ENCODE results near the gene OSCP1.
A peak's percentile ranks its signal among the peaks of the same experiment; 100 is the strongest.

Gene OSCP1

DNA sequence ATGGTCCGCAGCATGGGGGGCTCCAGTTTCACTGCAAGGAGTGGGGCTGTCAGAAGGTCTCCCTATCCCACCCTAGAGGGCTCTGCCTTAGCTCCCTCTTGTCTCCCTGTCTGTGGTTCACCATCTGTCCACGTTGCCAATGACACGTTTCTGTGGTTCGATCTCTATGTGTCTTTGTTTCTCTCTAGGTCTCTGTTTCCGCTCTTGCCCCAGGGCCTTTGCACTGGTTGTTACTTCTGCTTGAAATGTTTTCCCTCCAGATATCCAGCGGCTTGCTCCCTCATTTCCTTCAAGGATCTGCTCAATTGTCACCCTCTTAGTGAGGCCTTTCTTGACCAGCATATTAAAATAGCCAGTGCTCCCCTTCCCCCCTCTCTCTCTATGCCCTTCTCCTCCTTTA, 22.4 kb upstream of the OSCP1 start:
- no peak for DNase-seq

DNA sequence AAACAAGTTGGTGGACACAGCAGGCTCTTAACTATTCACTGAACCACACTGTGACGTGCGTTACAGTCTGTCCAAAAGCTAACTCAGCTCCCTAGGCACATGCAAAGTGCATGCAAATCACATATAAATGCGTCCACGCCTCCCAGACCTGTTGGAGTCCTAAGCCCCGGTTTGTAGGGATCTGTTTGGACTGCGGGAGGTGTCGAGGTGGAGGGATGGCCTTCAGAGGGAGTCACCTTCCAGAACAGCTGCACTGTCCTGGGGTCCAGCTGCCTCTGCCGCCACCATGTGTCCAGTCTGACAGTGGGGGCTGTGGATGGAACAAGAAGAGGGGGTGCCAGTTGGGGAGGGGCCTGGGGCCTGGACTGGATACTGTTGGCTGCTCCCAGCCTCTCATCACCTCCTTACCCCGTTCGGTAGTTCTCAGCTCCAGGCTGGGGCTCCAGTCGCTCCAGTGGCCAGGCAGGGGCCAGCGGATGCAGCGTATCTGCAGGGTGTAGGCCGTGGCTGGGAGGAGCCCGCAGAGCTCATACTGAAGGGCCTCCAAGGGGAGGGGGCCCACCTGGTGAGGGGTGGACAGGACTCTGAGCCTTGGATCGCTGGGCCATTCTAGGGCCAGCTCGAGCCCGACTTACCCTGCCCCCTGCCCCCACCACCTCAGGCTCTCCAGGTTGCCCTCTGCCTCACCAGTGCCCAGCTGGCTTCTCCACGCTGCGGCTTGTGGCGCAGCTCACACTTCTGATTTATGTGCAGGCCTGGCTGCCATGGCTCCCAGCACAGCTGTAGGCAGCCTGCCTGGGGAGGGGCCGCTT, 21.8 kb upstream of the OSCP1 start:
- DNase-seq, result no peak

DNA sequence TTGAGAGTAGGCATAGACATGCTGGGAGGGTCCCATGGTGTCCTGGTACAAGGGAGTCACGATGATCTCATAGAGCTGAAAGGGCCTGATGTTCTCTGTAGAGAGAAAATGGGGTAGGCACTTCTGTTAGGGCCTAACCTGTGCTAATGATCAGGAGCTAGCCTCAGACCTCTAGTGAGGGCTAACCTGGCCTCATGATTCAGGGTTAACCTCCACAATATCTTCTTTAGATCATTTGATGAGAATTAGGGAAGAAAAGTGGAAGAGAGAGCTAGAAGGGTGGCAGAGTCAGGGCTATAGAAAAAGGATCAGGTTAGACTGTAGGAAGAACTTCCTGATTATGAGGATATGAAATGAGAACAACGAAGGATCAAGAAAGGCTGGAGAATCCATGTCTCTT, 18.9 kb upstream of the OSCP1 start:
- no peak for DNase-seq

DNA sequence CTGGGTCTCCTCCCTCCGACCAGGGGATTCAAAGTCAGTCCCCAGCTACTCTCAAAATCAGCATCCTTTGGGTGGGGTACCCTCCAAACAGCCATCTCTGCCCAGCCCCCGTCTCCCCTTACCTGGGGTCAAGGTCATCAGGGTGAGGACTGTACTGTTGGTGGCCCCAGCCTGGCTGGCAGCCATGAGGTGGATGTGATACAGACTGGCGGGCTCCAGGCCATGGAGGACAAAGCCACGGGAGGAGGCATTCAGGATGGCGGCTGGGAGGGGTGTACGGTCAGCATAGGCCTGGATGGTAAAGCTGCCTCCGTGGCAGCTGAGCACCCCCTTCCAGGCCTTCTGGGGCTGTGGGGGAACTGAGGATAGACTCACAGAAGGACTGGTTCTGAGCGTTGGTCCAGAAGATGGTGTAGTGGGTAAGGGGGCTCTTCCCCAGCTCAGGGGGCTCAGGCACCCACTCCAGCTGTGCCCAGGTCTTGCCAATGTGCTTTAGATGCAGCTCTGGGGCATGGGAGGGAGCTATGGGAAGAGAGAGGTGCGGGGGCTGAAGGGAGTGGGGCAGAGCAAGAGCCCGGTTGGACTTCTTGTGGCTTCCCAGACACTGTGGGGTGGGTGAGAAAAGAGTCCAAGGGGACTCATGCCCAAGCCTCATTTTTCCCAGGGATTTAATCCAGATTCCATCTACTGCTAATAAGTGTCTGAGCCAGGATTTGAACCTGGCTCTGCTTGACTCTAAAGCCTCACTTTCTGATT, 17.6 kb upstream of the OSCP1 start:
- no peak for DNase-seq

DNA sequence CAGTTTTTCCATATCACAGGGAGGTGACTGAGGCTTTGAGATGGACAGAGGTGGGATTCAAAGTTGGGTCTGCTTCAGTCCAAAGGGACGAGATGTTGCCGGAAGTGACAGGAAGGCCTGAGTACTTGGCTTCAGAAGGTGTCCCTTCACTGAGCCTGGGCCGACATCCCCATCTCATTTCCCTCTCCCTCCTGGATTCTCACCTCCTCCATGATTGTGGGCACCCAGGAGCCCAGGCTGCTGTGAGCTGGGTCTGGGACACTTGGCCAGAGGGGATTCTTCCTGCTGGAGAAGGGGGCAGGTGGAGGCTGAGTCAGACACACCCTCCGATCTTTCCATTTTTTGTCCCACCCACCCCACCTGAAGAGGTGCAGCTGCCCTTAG, 16.8 kb upstream of the OSCP1 start:
- DNase-seq, result no peak

DNA sequence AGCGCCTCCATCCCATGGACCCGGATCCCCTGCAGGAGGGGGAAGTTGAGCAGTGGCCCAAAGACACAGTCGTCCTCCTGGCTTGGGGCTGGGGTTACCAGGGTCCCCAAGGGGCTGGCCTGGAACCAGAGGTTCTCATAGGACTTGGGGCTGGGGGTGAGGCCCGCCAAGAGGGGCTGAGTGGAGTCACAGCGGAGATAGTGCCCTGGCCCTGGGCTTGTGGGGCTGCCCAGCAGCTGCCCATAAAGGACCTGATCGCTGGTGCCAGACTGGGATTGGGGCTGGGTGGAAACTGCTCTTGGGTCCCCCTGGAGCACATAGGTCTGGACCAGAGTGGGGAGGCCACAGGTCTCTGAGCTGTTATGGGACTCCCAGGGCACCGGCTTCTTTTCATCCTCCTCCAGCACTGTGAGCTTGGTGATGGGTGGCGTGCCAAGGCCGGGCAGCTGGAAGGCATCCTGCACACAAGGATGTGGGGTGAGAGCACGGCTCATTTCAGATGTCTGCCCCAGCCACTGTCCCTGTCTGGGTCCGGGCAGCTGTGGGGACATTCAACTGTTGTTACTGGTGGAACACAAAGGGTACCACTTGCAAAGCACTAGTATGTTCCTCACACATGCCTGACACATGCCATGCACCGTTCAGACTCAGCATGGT, 16.2 kb upstream of the OSCP1 start:
- no peak for DNase-seq

DNA sequence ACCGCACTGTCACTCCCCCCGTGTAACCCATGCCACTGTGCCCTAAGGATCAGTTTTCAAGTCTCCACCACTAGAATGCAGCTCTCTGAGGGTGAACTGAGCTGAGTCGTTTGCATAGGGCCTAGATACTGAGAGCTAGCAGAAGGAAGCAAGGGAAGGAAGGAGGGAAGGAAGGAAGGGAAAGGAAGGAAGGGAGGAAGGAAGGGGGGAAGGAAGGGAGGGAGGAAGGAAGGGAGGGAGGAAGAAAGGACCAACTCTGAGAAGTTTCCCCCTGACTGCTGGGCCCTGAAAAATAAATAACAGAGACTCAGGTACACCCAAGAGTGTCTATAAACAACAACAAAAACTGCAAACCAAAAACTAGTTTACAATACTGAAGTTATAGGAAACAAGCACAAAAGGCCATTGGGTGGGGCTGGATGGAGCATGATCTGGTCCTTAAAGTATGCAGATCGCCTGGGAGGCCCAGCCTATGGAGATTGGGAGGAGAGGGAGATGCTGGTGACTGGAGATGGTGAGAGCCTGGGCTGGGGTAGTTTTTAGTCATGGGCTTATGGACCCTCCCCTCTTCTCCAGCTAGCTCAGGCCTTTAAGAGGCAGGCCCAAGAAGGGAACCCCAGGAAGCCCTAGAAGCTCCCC, 15.6 kb upstream of the OSCP1 start:
- DNase-seq, result no peak

DNA sequence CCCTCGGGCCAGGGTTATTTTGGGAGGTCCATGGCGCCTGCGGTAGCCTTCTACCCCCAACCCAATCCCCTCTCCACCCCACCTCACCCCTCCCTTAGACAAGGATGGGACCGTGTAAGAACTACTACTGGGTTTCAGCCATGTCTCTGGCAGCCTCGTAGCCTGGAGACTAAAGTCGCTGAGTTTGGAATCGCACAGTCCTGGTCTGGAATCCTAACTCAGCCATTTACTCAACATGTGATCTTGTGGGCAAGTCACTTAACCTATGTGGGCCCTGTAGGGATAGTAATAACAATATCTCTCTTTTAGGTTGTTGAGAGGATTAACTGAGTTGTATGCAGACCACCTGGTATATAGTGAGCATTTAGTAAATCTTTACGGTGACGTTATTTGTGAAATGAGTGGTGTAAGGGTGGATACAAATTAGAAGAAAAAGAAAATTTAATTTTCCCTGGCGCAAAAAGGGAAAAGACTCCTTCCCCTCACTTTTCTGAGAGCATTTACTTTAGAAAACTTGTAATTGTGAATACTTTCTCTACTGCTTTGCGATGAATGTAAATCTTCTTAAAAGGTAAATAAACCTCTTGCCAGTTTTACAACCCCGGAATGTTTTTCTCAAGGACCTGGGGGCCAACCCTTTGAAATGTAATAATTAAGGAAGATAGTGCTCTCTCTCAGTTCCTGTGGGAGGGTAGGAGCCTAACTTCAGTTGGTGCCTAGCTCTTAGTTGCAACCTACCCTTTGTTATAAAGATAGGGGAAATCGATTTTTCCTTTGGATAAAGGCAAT, 14.5 kb upstream of the OSCP1 start:
- no peak for DNase-seq

DNA sequence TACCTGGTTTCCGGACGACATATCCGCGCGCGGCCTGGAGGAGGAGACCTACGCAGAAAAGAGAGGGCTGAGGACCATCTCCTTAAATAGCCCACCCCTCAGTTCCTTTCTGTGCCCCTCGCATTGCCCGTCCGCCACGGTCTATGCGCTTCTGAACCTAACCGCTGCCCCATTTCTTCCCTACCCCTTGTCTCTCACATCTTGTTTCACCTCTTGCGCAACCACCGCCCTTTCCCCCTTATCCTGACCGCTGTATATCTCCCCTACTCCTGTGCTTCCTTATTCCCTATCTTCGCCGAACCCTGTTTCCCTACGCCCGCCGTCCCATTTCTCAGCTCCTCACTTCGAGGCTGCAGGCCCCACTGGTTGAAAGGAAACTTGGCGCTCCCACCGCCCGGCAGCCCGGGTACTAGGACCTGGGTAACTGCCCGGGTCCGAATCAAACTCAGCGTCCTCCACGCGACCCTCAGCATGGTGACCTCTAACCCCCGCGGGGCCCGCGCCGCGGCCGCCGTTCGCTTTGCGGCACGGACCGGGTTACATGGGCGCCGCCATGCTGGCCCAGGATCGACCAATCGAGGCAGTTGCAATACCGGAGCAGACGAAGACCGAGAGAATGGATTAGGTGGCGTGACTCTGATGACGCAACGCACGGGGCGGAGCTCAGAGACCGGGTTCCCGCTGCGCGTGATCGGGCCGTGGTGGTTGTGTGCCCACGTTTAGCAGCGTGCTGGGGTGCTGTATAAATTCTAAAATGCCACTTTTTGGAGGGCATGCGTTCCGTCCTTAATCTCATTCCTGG, 13.8 kb upstream of the OSCP1 start, which contains the start of gene MRPS15:
TSS of gene MRPS15 (minus strand) at position 582 of the 802 bp plus-strand sequence. CDS start at position 473, 109 bp downstream.
- peak; percentile 97 to 98 for DNase-seq

DNA sequence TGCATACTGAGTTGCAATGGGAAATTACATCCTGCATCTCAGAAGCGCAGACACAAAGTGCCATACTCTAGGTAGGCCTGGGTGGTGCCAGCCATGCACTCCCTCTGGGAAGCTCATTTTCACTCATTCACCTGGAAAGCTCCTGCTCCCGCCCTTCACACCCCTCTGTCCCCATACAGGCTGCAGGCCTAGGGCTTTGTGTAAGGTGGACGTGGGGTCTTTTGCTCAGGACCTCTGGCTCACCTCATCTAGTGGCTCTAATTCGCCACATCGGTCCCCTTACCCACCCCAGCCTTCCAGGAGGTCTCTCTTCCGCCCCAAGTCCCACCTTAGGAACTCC, 13.2 kb upstream of the OSCP1 start:
- no peak for DNase-seq

DNA sequence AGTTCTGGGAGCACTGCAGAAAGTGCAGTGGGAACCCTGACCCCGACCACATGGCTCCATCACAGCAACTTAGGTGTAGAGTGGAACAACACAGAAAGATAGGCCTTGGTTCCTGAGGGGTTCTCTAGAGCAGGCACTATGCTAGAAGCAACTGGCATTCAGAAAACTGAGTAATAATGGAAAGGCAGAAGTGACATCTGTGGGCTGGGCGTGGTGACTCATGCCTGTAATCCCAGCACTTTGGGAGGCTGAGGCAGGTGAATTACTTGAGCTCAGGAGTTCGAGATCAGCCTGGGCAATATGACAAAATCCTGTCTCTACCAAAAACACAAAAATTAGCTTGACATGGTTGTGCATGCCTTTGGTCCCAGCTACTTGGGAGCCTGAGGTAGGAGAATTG, 8.7 kb upstream of the OSCP1 start:
- peak; percentile 69 to 78 for DNase-seq

DNA sequence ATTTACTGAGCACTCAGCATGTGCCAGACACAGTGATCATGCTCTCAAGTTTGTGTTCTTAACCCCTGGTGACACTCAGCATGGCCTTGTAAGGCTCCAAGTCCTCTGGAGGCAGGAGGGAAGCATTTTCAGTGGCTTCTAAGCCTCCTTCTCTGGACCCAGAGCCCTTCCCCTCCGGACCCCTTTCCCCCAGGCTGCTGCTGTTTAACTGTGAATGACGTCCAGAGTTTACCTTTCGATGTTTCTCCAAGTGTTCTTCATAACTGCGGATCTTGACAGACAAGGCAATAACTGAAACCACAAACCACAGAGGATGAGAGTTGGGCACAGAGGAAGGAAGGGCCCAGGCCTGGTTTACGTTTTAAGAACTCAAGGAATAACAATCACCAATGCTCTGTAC, 7.4 kb upstream of the OSCP1 start:
- no peak for DNase-seq

DNA sequence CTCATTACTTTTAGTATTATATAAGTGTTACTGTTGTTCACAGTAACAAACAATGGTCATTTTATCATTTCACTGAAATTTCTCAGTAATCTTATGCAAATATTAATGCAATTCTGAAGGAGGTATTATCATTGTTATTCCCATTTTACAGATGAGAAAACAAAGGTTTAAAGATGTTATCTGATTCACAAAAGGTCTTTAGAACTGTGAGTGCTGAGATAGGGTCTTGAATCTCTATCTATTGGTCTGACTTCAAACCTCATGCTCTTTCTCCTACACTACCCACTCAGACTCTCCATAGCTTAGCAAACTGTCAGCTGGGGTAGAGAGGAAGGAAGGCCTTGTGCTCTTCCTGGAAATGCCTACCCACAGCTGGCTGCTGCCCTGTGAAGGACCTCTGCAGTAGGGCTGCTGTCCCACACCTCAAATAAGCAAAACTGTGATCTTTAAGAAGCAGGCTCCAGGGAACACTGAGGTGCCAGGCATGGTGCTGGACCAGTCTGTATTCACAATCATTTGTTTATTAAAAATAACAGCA, 6.2 kb upstream of the OSCP1 start:
- no peak for DNase-seq

DNA sequence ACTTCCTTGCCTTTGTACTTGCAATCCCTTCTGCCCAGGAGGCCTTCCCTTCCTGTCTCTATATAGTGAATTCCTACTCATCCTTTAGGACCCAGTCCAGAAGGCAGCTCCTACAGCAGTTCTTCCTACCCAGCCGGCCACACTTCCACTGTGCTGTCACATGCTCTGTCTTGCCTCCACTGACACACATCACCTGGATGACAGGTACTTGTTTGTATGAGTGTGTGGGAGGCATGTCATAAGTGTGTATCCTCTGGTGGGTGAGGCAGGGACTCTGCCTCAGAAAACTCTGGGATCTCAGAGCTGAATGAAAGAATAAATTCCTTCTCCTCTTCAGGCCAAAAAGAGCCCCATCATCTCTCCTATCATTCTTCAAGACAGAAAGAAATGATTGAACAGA, 5.1 kb upstream of the OSCP1 start:
- no peak for DNase-seq

DNA sequence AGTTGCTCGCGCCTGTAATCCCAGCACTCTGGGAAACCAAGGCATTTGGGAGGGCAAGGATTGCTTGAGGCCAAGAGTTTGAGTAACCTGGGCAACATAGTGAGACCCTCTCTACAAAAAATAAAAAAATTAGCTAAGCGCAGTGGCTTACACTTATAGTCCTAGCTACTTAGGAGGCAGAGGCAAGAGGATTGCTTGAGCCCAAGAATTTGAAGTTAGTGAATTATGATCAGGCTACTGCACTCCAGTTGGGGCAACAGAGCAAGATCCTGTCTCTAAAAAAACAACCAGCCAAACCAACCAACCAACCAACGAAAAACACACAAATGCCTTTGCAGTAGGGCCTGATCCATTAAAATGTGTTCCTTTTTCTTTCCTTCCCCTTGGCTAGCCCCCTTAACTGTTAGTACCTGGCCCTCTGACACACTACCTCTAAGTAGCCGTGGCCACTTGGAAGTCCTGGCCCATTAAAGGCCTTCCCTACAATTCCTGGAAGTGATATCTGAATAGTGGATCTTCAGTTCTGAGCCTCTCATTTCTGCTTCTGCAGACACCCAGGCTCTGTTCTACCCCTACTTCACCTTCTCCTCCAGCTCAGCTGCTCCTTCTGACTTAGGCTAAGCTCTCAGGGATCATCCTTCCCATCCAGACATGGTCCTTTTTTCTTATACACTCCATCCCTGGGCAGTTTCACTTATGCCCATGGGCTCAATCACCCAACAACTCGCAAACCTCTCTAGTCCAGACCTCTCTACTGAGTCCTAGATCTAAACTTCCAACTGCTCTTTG, 3.5 kb upstream of the OSCP1 start:
- no peak for DNase-seq

DNA sequence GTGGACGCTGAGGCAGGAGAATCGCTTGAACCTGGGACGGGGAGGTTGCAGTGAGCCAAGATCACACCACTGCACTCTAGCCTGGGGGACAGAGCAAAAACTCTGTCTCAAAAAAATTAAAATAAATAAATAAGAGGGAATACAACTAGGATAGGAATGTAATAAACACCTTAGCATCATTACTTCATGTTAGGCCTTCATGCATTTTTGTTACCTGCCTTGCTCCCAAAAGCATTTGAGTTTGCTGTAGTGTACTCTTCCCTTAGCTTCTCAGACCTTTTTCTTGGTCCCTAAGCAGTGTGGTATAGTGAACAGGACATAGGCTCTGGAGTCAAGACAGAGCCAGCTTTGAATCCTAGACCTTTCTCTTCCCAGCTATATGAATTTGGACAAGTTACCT, 2.8 kb upstream of the OSCP1 start:
- DNase-seq, result no peak

DNA sequence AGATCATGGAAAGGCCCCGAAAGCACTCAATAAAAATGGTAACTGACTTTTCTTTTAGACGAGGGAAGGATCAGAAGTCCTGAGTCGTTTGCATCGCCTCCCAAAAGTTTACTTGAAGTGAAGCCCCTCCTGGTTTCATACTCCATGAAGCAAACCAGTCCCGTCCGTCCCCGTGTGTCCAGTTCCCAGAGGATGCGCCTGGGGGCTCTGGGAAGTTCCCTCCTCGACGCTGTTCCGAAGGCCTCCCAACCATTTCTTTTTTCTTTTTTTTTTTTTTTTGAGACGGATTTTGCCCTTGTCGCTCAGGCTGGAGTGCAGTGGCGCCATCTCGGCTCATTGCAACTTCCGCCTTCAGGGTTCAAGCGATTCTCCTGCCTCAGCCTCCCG, 661 bp upstream of the OSCP1 start:
- DNase-seq, result no peak

DNA sequence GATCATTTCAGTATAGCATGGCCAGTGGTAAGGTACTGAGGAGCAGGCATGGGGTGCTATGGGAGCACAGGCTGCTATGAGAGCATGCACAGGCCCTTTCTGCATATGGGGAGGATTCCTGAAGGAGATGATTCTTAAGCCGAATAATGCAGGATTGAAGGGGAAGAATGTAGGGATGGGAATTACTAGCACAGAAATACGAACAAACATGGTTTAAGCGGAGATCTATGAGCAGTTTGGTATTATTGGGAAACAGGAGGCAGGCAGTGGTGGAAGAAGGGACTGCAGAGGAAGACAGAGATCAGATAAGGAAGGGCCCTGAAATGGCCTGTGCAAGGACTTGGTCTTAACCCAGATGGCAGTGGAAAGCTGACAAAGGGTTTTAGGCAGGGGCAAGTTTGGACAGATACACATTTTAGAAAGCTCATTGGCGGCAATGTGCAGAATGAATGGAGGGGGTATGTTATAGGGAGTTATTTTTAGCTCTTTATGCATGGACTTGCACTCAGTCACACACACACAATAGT, 1.7 kb downstream of the OSCP1 start:
- no peak for DNase-seq

DNA sequence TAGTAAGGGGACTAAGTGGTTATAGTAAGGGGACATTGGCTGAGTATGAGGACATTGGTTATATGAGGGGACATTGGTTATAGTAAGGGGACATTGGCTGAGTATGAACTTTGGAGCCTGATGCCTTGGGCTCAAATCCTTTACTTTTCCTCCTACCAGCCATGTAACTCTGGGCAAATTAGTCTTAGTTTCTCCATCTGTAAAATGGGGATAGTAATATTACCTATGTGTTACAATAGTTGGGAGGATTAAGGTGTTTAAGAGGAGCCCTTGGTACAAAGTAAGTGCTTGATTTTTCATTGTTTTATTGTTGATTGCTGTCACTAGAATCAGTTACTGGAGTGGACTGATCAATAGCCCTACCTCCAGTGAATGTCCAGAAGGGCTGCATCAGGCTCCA, 2.8 kb downstream of the OSCP1 start:
- DNase-seq, result no peak

DNA sequence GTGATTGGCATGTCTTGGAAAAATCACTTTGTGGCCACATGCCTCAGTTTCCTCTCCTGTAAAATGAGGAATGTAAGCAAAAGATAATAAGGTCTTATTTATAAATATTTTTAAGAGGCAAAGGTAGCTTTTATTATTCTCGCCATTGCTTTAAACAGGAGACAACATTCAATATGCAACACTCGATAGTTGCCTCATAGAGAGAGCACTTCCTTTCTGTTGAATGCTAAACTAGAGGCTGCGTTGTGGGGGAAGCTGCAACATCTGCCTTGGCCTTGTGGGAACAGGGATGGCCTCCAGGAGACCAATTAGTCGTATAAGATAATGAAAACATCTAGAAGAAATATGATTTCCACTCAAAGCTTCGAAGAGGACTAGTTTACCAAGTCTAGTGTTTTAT, 3.5 kb downstream of the OSCP1 start:
- no peak for DNase-seq

Measured in activated CD4-positive, alpha-beta T cell treated with anti-CD3 and anti-CD28 coated beads, Interleukin-2, amount 50 U/mL, for 48 hours (primary cell).